Stomach (tissue), 4 donors: Measurements from ENCODE around the gene OTOG.

Experiments used
- CTCF ChIP-seq, 7 experiments: fragments of 450-650 bp in 4 of 7; fragments of 200-600 bp in 3 of 7; sonication (generic) in 3 of 7; IDR thresholded peaks; one replicate each; pipeline ENCODE4 v1.5.1; 2016 to 2019; ENCODE audit warnings: antibody characterized with exemption in 7 of 7, control low read depth in 2 of 7, mild to moderate bottlenecking in 1 of 7
- EP300 ChIP-seq: sonication (generic); formaldehyde crosslinking; IDR thresholded peaks from one replicate; pipeline ENCODE4 v1.6.1; 2017; ENCODE audit warnings: antibody characterized with exemption
- POLR2AphosphoS5 ChIP-seq, 3 donors: sonication (generic); formaldehyde crosslinking; IDR thresholded peaks; one replicate each; pipeline ENCODE4 v1.6.1; 2016; ENCODE audit warnings: antibody characterized with exemption in 3 of 3

- TF ChIP-seq EP300 (no peak), CTCF (IDR thresholded peaks at IDR 0.05) (no peak), POLR2AphosphoS5 (IDR thresholded peaks at IDR 0.05) (no peak)
Observed at GRCh38 chr11:17629113-17629512, 82.1 kb downstream of the OTOG start.
